HG02763 (cell line): ENCODE results near the gene CNOT3.

Experiments used
- ATAC-seq: cut with Tn5 transposase; IDR thresholded peaks from one replicate; pipeline ENCODE4 v1.9.1; 2021; ENCODE audit warnings: mild to moderate bottlenecking, moderate library complexity; ENCODE audit not compliant: unreplicated experiment

Gene CNOT3

DNA sequence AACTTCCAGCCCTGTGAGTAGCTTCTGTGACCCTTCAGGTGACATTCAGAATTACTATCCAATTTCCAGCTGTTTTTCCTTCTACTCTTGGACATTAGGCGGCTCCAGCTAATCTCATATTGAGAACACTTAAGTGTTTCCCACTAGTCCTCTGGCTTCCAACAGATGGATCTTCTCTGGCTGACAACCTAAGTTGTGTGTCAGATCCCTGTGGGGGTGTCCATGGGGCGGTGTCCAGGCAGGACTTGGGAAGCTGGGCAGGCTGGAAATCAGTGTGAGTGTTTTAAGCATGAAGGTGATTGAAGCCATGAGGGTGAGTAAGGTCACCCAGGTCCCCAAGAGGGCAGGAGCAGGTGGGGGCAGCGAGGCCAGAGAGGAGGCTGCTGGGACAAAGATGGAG is 10.1 kb downstream of the CNOT3 start:
- ATAC-seq: no peak

DNA sequence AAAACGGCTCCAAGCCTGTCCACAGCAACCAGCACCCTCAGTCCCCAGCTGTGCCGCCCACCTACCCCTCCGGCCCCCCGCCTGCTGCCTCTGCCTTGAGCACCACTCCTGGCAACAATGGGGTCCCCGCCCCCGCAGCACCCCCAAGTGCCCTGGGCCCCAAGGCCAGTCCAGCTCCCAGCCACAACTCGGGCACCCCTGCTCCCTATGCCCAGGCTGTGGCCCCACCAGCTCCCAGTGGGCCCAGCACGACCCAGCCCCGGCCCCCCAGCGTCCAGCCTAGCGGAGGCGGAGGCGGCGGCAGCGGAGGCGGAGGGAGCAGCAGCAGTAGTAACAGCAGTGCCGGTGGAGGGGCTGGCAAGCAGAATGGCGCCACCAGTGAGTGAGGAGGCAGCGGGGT is 10.6 kb downstream of the CNOT3 start:
- ATAC-seq: no peak

DNA sequence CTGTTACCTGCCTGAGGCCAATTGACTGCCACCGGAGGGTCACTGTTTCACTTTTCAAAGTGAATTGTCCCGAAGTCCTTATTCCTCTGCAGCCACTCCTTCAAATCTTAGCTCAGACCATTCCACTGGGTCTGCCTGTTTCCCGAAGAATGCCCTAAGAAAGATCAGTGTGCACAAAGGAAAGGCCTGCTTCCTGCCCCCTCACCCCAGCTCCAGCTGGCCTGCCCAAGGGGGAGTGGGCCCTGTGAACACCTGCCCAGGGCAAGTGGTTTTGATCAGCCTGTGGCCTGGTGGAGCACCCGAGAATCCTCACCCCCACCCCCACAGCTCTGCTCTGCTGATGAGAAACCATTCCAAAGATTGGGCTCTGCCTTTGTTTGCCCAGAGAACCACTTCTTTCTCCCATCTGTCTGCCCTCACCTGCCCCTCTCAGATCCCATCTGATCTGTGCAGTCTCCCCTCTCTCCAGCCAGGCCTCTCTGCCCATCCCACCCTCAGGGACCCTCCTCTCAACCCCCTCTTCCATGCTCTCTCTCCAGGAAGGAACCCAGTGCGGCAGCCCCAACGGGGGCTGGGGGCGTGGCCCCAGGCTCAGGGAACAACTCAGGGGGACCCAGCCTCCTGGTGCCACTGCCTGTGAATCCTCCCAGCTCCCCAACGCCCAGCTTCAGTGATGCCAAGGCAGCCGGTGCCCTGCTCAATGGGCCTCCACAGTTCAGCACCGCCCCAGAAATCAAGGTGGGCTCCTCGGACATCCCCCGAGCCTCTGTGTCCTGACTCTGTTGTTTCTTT is 11.7 kb downstream of the CNOT3 start:
- ATAC-seq: no peak

DNA sequence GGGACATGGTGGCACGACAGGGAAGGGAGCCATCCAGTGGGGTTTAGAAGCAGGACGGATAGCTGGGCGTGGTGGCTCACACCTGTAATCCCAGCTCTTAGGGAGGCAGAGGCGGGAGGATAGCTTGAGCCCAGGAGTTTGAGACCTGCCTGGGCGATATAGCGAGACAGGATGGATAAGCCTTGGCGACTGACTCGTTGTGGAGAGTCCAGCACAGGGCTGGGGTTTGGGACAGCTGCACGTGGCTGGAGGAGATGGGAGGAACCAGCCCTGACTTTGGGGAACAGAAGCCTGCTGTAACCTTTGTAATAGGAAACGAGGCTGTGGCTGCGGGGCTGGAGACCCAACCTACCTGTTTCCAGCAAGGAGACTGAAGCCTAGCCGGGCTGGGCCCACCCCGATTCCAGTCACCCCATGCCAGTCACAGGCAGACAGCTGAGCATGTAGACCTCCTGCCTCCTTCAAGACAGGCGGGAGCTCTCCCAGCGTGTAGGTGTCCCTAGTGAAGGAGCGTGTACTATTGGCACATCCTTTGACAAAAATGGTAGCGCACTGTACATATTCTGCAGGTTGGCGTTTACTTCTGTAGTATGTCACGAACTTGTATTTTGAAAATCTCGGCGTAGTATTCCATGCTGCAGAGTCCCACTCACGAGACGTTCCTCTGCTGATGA is 13.9 kb downstream of the CNOT3 start:
- no peak for ATAC-seq

DNA sequence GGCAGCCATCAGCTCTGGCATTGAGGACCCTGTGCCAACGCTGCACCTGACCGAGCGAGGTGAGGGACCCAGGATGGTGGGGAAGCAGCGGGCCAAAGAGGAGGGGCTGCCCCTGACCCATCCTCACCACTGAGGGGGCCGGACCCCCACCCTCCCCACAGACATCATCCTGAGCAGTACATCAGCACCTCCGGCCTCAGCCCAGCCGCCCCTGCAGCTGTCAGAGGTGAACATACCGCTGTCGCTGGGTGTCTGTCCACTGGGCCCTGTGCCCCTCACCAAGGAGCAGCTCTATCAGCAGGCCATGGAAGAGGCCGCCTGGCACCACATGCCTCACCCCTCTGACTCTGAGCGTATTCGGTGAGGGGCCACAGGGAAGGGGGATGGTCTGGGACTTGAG is 14.7 kb downstream of the CNOT3 start:
- no peak for ATAC-seq

DNA sequence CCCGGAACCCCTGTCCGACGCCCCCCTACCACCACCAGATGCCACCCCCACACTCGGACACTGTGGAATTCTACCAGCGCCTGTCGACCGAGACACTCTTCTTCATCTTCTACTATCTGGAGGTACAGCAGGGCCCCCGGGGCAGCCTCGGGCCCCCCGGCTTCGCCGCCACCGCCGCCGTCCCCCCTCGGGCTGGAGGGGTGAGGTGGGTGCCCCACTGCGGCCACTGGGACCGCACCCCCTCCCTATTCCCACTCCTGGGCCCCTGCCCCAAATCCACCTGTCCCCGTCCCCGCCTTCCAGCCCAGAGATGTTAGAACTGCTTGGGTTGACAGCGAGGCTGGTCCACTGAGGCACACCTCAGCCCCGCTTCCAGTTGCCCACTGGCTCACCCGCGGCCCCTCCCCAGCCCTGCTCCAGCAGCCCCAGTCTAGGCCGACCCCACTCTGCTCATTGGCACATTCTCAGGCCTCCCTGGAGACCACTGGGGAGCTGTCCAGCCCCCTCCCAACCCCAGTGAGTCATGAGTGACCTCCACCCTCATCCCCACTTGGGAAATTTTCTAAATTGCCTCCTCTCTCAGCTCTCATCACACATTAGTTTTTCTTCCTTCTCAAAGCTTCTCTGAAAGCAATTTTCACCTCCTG is 15.4 kb downstream of the CNOT3 start:
- no peak for ATAC-seq

DNA sequence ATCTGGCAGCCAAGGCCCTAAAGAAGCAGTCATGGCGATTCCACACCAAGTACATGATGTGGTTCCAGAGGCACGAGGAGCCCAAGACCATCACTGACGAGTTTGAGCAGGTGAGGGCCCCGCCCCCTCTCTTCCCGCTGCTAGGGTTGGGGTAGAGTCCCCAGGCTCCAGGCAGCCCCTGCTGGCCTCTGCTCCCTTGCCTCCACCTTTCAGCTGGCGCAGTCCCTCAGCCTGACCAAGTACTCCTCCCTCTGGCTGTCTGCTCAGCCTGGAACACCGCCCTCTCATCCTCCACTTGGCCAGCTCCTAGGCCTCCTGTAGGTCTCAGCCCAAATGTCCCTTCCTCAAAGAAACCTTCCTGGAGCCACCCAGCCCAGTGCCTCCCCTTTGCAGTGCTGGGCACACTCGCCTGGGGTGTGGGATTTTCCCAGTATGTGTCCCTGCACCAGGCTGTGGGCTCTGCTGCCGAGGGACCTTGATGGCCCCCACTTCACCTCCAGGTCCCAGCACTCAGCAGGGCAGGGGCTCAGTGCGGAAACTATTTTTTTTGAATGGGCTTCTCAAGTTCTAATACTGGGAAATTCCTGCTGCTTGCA is 16.3 kb downstream of the CNOT3 start:
- ATAC-seq: no peak

DNA sequence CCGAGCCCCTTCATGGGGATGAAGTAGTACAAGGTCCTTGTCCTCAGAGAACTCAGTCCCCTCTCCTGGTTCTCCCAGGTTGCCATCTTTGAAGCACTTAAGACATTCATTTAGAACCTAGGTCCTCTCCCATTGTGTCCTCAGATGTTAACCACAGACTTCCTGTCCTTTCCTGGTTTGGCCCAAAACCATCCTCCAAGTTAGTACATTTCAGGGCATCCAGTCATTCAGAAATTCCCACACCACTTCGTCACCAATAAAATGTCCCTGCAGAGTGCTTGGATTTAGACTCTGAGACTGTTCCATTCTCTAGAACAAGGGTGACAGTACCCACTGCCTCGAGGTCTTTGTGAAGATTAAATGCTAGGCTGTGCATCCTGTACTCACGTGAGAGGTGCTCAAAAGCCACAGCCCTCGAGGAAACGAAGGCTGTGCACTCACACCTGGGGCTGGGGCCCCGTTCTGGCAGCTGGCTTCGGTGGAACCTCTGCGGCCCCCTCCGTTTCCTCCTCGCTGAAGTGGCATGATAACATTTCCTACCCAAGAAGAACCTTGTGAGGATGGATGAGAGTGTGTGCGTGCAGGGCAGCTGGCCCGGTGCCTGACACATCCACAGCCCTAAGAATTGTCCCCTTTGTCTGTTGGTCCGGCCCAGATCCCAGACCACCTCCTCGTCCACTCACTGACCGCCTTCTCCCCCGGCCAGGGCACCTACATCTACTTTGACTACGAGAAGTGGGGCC is 17.2 kb downstream of the CNOT3 start:
- no peak for ATAC-seq

DNA sequence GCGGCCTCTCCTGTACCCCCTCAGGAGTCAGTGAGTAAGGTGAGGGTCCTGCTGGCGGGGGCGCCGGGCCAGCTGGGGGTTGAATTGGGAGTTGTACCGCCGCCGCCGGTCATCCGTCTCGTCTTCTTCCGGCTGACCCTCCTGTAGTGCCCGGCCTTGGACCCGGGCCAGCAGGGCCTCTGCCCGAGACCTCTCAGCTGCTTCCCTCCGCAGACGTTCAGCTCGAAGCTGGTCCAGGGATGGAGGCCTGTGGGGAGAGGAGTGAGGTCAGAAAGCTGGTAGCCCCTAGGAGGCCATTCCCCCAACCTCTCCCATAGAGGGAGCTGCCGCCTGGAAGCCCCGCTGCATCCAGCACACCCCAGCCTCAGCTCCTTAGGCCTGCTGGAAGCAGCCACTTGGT is 18.1 kb downstream of the CNOT3 start:
- ATAC-seq: no peak

DNA sequence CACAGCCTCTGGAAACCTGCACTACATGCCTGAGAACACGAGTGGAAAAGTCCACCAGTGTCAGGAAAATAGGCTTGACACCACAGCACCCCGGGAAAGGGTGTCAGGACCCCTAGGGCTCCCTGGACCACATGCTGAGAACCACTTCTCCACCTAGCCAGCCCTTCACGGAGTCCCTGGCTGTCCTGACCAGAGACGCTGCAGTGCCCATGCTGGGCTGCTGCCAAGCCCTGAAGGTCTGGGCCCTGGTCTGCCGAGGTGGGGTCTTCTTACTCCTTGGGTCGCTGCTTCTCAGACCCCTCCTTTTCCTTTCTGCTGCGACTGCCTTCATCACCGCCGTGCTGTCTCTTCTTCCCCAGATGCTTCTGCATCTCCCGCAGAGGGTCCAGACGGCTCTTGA is 18.9 kb downstream of the CNOT3 start:
- ATAC-seq: no peak

DNA sequence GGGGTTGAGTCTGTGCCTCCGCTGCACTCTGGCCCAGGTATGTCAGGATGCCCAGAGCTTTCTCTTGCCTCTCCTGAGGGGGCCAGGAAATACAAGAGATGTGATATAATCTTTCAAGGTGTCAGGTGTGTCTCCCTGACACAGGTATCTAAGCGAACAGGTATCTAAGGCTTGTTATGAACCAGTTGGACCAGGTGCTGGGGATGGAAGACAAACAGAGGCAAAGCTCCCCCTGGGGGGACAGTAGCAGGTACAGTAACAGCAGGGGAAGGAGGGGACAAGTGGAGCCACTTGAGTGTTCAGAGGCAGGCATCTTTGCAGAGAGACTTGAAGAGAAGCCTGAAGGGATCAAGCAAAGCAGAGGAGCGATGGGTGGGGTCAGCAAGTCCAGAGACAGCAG is 19.4 kb downstream of the CNOT3 start:
- no peak for ATAC-seq

DNA sequence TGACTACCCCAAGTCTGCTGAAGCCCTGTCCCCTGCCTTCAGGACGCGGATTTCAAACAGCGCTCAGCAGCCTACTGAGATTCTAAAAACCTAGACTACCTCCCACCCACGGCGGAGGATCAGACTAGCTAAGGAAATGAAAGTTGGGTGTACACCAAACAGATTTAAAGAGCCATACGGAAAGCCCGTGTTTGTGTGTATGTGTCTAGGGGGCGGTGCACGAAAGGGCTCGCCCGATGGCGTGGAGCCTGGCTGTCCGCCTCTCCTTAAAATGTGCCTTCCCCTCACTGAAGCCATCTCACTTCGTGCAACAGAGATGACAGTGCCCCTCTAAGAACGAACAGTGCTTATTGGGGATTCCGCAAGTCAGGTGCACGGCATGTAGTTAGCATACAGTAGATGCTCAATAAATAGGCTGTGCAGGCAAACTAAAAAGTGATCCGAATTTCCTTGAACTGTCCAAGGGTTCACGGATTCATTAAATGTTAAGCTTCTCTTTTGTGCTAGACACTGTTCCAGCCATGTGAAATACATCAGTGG is 21.3 kb downstream of the CNOT3 start:
- ATAC-seq: no peak

DNA sequence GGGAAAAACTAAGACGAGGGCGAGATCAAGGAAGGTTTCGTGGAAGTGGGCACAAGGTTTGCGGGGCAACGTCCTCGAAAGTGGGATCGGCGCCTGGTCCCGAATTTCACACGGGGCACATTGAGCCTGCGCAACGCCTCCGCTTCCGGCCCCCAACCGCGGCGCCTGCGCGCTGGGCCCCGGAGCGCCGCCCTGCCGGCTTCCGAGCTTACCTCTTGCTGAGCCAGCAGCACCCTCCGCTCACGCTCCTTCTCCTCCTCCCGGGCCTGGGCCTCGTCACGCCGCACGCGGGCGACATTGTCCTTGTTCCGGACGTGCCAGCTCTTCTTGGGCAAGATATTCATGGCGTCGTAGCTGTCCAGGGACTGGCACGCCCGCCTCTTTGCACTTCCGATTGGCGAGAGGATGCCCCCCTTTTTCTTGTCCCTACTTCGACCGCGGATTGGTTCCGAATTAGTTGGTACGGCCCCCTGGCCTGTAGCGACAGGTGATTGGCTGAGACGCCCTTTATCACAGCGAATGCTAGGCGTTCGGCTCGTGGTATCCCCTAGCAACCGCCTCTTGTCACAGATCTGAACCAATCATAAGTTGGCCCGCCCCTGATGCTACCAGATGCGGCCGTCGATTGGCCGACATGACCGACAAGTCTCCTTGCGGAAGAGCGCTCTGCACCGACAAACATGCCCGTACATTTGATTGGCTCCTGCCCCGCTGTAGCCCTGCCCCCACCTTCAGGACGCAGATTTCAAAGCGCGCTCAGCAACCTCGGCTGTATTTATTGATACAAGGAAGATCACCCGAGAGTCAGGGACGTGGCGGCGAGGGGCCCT is 22.0 kb downstream of the CNOT3 start, which contains the start of gene LENG1:
LENG1 (minus strand) TSS at position 370 of the 830 bp plus-strand sequence; CDS start at position 344, 26 bp downstream.
- ATAC-seq: peak; percentile 93

DNA sequence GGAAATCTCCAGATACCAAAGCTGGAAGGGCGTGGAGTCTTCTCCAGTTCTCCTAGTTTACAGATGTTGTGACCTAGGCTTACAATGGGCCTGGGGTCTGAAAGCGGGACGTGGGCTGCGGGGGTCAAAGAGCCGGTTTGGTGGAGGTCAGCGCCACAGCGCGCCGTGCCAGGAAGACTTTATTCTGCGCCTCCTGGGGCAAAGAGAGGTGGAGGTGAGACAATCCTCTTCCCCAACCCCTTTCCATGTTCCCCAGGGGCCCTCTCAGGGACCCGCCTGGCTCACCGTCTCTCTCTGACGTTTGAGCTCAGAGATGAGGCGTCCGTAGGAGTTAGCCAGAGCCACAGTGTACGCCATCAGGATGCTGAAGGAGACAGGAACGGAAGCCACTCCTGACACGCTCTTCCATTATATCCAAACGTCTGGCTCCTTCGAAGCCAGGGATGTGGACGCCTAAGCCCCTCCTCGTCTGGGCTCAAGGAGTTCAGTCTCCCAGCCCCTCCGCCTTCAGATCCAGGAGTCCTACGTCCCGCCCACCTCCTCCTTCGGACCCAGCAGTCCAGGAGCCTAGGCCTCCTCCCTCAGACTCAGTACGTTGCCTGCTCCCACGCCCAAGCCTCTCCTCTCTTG is 22.7 kb downstream of the CNOT3 start:
- ATAC-seq: no peak

DNA sequence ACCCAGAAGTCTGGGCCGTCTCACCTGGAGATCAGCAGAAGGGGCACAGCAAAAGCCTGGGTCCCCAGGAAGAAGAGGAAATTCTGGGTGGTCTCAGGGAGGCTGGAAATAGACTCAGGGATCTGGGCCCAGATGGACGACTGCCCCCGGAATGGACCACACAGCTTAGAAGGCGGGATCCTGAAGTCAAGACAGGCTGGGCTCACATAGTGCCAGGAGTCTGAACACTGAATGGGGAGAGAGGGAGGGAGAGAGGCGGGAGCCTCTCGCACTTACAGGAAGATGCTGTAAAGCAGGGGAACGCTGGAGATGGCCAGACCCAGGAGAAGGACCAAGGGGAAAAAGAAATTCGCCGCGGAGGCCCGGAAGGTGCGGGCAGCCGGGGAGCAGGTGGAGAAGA is 23.3 kb downstream of the CNOT3 start:
- no peak for ATAC-seq

DNA sequence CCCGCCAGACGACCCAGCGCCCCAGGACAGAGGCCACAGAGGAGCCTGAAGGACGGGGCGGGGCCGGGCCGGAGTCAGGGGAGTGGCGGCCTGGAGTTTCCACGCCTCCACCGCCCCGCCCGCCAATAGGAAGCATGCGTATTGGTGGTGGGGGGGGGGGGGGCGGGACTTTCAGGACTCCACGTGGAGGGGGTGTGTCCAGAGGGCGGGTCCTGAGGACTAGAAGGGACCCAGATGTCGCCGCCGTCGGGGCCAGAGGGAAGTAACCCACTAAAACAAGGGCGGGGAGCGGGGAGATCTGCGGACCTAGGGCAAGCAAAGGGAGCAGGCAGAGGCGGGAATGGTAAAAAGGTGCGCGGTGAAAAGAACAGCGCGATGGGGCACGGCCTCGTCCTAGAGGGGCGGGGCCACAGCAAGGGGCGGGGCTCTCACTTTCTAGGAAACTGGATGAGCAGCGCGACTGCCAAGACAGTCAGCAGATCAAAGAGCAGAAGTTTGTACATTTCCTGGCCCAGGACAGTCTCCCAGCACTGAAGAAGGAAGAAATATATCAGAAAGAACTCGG is 24.8 kb downstream of the CNOT3 start:
- ATAC-seq: no peak

DNA sequence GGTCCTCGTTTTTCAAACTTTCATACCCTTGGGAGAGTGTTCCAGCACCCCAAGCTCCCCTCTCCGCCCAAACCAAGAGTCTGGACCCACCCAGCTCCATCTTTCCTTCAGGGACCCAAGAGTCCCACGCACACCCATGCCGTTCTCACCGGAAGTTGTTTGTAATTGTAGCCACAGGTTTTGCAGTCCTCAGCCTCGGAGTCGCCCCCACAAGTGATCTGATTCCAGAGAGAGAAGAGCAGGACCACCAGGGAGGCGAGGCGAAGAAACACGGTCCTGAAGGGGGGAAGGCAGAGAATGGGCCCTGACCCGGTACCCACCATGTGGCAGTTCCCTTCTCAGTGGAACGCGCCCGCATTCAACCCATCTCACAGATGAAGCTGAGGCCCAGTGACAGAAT is 25.3 kb downstream of the CNOT3 start:
- ATAC-seq: no peak

DNA sequence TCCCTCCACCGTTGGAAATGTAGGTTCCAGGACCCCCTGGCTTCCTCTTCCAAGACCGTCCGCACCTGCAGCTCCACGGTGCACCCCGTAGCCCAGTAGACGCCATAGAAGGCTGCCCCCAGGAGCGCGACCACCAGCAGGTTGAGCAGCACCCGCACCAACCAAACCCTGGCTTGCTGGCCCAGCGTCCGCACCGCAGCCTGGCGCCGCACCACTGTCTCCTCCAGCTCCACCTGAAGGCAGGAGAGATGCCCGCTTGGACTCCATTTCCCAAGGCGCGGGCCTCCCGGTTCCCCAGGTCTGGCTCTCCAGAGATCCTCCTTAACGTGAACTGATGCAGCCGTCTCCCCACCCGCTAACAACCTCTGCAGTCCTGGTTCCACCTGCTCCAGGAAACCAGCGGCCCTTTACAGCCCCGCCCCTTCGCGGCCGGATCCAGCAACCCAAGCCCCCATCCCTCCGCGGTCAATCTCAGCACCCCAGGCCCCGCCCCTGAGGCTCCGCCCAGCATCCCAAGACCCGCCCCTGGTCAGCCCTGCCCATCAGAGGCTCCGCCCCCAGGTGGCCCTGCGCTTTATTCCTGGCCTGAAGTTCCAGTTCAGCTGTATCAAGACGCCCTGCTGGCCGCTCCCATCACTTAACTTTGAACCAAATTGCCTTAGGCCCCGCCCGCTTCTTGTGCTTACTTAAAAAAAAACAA is 27.0 kb downstream of the CNOT3 start:
- no peak for ATAC-seq
